GM12878 (cell line): ENCODE measurements around the gene YIPF6. TPM values are rescaled to one million over a fixed set of nuclear protein-coding genes. Genes with fewer than 3 reads are reported as not detected.

Experiments used
- ATAC-seq: fragments of 200-7000 bp; cut with Tn5 transposase; 3 replicates; pipeline ENCODE4 v1.9.1; 2020; ENCODE audit warnings: mild to moderate bottlenecking, moderate library complexity
- BruUV-seq: library from RNA; stranded (reverse); fragments of 400-500 nt; replicated peaks from 2 replicates; lab custom pipeline; 2021; lab: Mats Ljungman, UMichigan
- CTCF ChIA-PET: fragments of 300-600 bp; sonication (Branson Sonifier 250); formaldehyde crosslinking; extraction: SDS; loops from one replicate; lab custom pipeline; 2021; ENCODE audit warnings: inconsistent platforms; lab: Yijun Ruan, JAX
- POLR2A ChIA-PET: fragments of 350-600 bp; formaldehyde crosslinking; extraction: SDS; loops from one replicate; lab custom pipeline; 2021; ENCODE audit warnings: inconsistent platforms; lab: Charles Lee
- RAD21 ChIA-PET: fragments of 300-600 bp; sonication (Branson Sonifier 250); formaldehyde crosslinking; loops from one replicate; lab custom pipeline; 2023; ENCODE audit warnings: antibody characterized with exemption; ENCODE audit not compliant: unreplicated experiment; lab: Charles Lee
- SMC1A ChIA-PET: fragments of 300-600 bp; sonication (Branson Sonifier 250); formaldehyde crosslinking; loops from one replicate; lab custom pipeline; 2023; ENCODE audit not compliant: unreplicated experiment, uncharacterized antibody; lab: Charles Lee
- DNase-seq: peaks from one replicate; pipeline ENCODE4 v3.0.0-alpha.2; 2011; ENCODE audit warnings: low read depth, low spot score
- FAIRE-seq: peaks from 3 replicates; lab custom pipeline; 2011; peaks lifted over from hg19 to GRCh38; lab: Jason Lieb, UNC
- H2AFZ ChIP-seq: 2 replicates; pipeline ENCODE4 v1.6.0; 2011; ENCODE audit warnings: low read depth, low read length, control low read depth; ENCODE audit not compliant: control insufficient read depth
- H3K27ac ChIP-seq: 2 replicates; pipeline ENCODE4 v1.5.1; 2011; ENCODE audit warnings: control low read depth; ENCODE audit not compliant: control insufficient read depth, insufficient read depth
- H3K27me3 ChIP-seq, 2 experiments: replicated peaks in 1 of 2; 2 replicates each; pipeline versions ENCODE4 v1.6.0 to v1.6.1; 2011; ENCODE audit warnings: low read length in 1 of 2; ENCODE audit not compliant: control insufficient read depth in 2 of 2, insufficient read depth in 2 of 2
- H3K36me3 ChIP-seq, 2 experiments: 2 replicates each; pipeline ENCODE4 v1.5.1; 2011; ENCODE audit warnings: low read length in 1 of 2; ENCODE audit not compliant: control insufficient read depth in 2 of 2, insufficient read depth in 2 of 2
- H3K4me1 ChIP-seq: 2 replicates; pipeline ENCODE4 v1.6.1; 2011; ENCODE audit warnings: mild to moderate bottlenecking, low read length, moderate library complexity, mixed read lengths; ENCODE audit not compliant: control insufficient read depth, insufficient read depth
- H3K4me2 ChIP-seq: 2 replicates; pipeline ENCODE4 v1.6.0; 2011; ENCODE audit warnings: control low read depth; ENCODE audit not compliant: control insufficient read depth, insufficient read depth
- H3K4me3 ChIP-seq: fragments of 200-600 bp; sonication (generic); 2 replicates; pipeline ENCODE4 v1.5.1; 2016
- H3K79me2 ChIP-seq: 2 replicates; pipeline ENCODE4 v1.6.0; 2011; ENCODE audit warnings: low read length; ENCODE audit not compliant: control insufficient read depth, insufficient read depth
- H3K9ac ChIP-seq: 2 replicates; pipeline ENCODE4 v1.8.0; 2011; ENCODE audit warnings: low read length, control low read depth, mixed read lengths; ENCODE audit not compliant: control insufficient read depth, insufficient read depth
- H3K9me3 ChIP-seq: replicated peaks from 3 replicates; pipeline ENCODE4 v1.5.1; 2011; ENCODE audit warnings: mild to moderate bottlenecking, low read length; ENCODE audit not compliant: control insufficient read depth, insufficient read depth
- H4K20me1 ChIP-seq: 2 replicates; pipeline ENCODE4 v1.6.0; 2011; ENCODE audit not compliant: control insufficient read depth, insufficient read depth
- CTCF ChIP-seq, 3 experiments: IDR thresholded peaks in 2 of 3; conservative IDR thresholded peaks in 1 of 3; 2 replicates each; pipeline ENCODE4 v1.5.1; 2011; ENCODE audit warnings: low read depth in 3 of 3, low read length in 3 of 3, mild to moderate bottlenecking in 3 of 3, control low read depth in 2 of 3, moderate library complexity in 2 of 3, inconsistent platforms in 1 of 3, mixed read lengths in 1 of 3; ENCODE audit not compliant: control insufficient read depth in 2 of 3, insufficient read depth in 1 of 3; ENCODE audit errors: extremely low read depth in 1 of 3
- FOXK2 ChIP-seq: fragments of 450-650 bp; IDR thresholded peaks from 2 replicates; pipeline ENCODE4 v1.6.1; 2017; ENCODE audit warnings: mild to moderate bottlenecking, moderate library complexity
- FOXM1 ChIP-seq: IDR thresholded peaks from 2 replicates; pipeline ENCODE4 v1.6.1; 2012; ENCODE audit warnings: low read depth, mild to moderate bottlenecking, inconsistent platforms, low read length, moderate library complexity
- KDM1A ChIP-seq: fragments of 200-600 bp; sonication (generic); IDR thresholded peaks from 2 replicates; pipeline ENCODE4 v1.6.1; 2016; ENCODE audit warnings: borderline replicate concordance
- MTA3 ChIP-seq: IDR thresholded peaks from 2 replicates; pipeline ENCODE4 v1.6.1; 2012; ENCODE audit warnings: low read length, inconsistent platforms, borderline replicate concordance
- NFXL1 ChIP-seq: fragments of 450-650 bp; IDR thresholded peaks from 2 replicates; pipeline ENCODE4 v1.6.1; 2017; ENCODE audit warnings: antibody characterized with exemption, mild to moderate bottlenecking, borderline replicate concordance
- NFYB ChIP-seq: IDR thresholded peaks from 2 replicates; pipeline ENCODE4 v1.6.1; 2011; ENCODE audit warnings: low read depth, mild to moderate bottlenecking, low read length, improper control_type of control experiment, moderate library complexity; ENCODE audit not compliant: insufficient read depth
- POLR2AphosphoS2 ChIP-seq: IDR thresholded peaks from 2 replicates; pipeline ENCODE4 v1.6.1; 2011; ENCODE audit warnings: low read depth, mild to moderate bottlenecking, low read length, improper control_type of control experiment, moderate library complexity
- RCOR1 ChIP-seq: conservative IDR thresholded peaks from 2 replicates; pipeline ENCODE4 v1.6.1; 2012; ENCODE audit warnings: low read depth, low read length, improper control_type of control experiment
- SIN3A ChIP-seq: IDR thresholded peaks from 2 replicates; pipeline ENCODE4 v1.6.1; 2012; ENCODE audit warnings: low read depth, low read length, improper control_type of control experiment
- SP1 ChIP-seq: IDR thresholded peaks from one replicate; pipeline ENCODE4 v1.6.1; 2011; ENCODE audit warnings: low read depth, low read length
- STAT1 ChIP-seq: fragments of 450-650 bp; conservative IDR thresholded peaks from 2 replicates; pipeline ENCODE4 v1.6.1; 2014; ENCODE audit warnings: antibody characterized with exemption, mild to moderate bottlenecking
- TBL1XR1 ChIP-seq: IDR thresholded peaks from 2 replicates; pipeline ENCODE4 v1.6.1; 2012; ENCODE audit warnings: low read depth, low read length, improper control_type of control experiment
- TCF3 ChIP-seq: IDR thresholded peaks from 2 replicates; pipeline ENCODE4 v1.6.1; 2012; ENCODE audit warnings: low read depth, mild to moderate bottlenecking, low read length, borderline replicate concordance; ENCODE audit not compliant: insufficient read depth
- WRNIP1 ChIP-seq: IDR thresholded peaks from 2 replicates; pipeline ENCODE4 v1.6.1; 2011; ENCODE audit warnings: low read depth, low read length, improper control_type of control experiment, borderline replicate concordance
- YY1 ChIP-seq: IDR thresholded peaks from 2 replicates; pipeline ENCODE4 v1.6.1; 2011; ENCODE audit warnings: low read depth, mild to moderate bottlenecking, low read length
- ZNF274 ChIP-seq: IDR thresholded peaks from one replicate; pipeline ENCODE4 v1.8.0; 2011; ENCODE audit not compliant: insufficient read length, insufficient read depth
- ZNF687 ChIP-seq: fragments of 450-650 bp; IDR thresholded peaks from 2 replicates; pipeline ENCODE4 v1.6.1; 2017; ENCODE audit warnings: mild to moderate bottlenecking, moderate library complexity
- WGBS: methylation state at CpG from one replicate; pipeline ENCODE4 v1.1.6; 2016; ENCODE audit warnings: low lambda C conversion rate; ENCODE audit not compliant: insufficient replicate concordance, insufficient coverage; ENCODE audit errors: missing lambda C conversion rate; 5-methylcytosine and 5-hydroxymethylcytosine counted together
- in situ Hi-C: fragments of 300-500 bp; cut with MboI; formaldehyde crosslinking; loops from 9 replicates; pipeline ENCODE4 v1.14.3; 2018; ENCODE audit warnings: mixed read lengths
- intact Hi-C: fragments of 100-400 bp; cut with micrococcal nuclease; formaldehyde crosslinking; loops from one replicate; pipeline ENCODE4 v1.14.2; 2022; ENCODE audit not compliant: unreplicated experiment
- polyA plus RNA-seq, 11 experiments: library from polyadenylated mRNA; depleted of rRNA in 4 of 11; unstranded in 6 of 11; stranded (reverse) in 5 of 11; fragments of >200 nt; fragmentation: Nextera tagmentation in 4 of 11; fragmentation: Illumina TruSeq in 1 of 11; extraction: Ambion mirVana in 4 of 11; extraction: Trizol in 1 of 11; gene quantifications; 1 replicate in 1 of 11; 2 replicates in 10 of 11; pipeline versions ENCODE4 v1.2.1 to v1.2.3, GENCODE V29; 2011 to 2016; ENCODE audit warnings: inconsistent platforms in 2 of 11, missing spikeins in 2 of 11, low read depth in 1 of 11
- total RNA-seq, 4 experiments: library from RNA; depleted of rRNA in 3 of 4; stranded (reverse); fragments of >200 nt in 3 of 4; fragmentation: Illumina TruSeq in 1 of 4; extraction: Trizol in 1 of 4; gene quantifications; 2 replicates each; pipeline versions ENCODE4 v1.2.1 to v1.2.3, GENCODE V29; 2013 to 2021
- TF ChIP-seq, protein P1 (sequence below): IDR thresholded peaks from 2 replicates; pipeline ENCODE4 v1.6.1; 2012; ENCODE audit warnings: low read depth, low read length, improper control_type of control experiment

Gene YIPF6
- total and polyA plus RNA-seq, 10 of the 15 experiments (the other 5 are each of a cell fraction or from before 2014, with no cell fraction given) = 5.9 to 23.1 (median 12.2) TPM

GRCh38 chrX:68462653-68463052 is 36.2 kb upstream of the YIPF6 start:
- no peaks in the 10 kb centered on the region for H3K36me3 ChIP-seq
- H3K4me3 ChIP-seq = no peak overlapping the region
- no peaks in the 10 kb centered on the region for H3K27me3 ChIP-seq
- peak; percentile 91 for FAIRE-seq
- H3K9me3 ChIP-seq = no peaks in the 10 kb centered on the region
- no TSS peak for BruUV-seq
- H3K79me2 ChIP-seq = no peaks in the 10 kb centered on the region
- H4K20me1 ChIP-seq = no peaks in the 10 kb centered on the region
- ChIA-PET POLR2A (no interaction called here), CTCF (interaction anchor here (1.4 kb wide), 1 partner anchor 266 kb away, joined by 4 read pairs; no protein-coding TSS in a partner anchor), SMC1A (interaction anchor here (1.0 kb wide), 1 partner anchor 266 kb away, joined by 3 read pairs; no protein-coding TSS in a partner anchor), RAD21 (no interaction called here)
- in situ Hi-C loops = loop anchor here (10.0 kb wide), 1 partner anchor 268 kb away; no protein-coding TSS in a partner anchor
- no peak overlapping the region for H2AFZ ChIP-seq
- intact Hi-C loops = loop anchor here (1.0 to 10.0 kb wide), 2 partner anchors 265 to 1858 kb away; no protein-coding TSS in a partner anchor
- 21% methylated on average over 8 of the region's 8 CpGs for WGBS
- H3K27ac ChIP-seq = no peak overlapping the region
- no peak overlapping the region for H3K9ac ChIP-seq
- ATAC-seq = peak; percentile 72
- DNase-seq = no peak
- H3K4me1 ChIP-seq = no peaks in the 10 kb centered on the region
- H3K4me2 ChIP-seq = no peak overlapping the region
- TF ChIP-seq NFXL1 (no peak), MTA3 (no peak), KDM1A (no peak), YY1 (peak; percentile 88), RCOR1 (no peak), ZNF274 (no peak), STAT1 (no peak), SIN3A (no peak), ZNF687 (no peak), FOXK2 (no peak), TBL1XR1 (no peak), TCF3 (no peak), FOXM1 (no peak), NFYB (no peak), WRNIP1 (no peak), CTCF (IDR thresholded peaks at IDR 0.05 in 2 of 3, conservative IDR thresholded peaks at IDR 0.05 in 1 of 3; ENCODE audit: control insufficient read depth in 2 of 3, extremely low read depth in 1 of 3, insufficient read depth in 1 of 3, low read depth in 3 of 3, low read length in 3 of 3) (peak; percentile 19 to 62 (median 34); a peak in 4 of 6 replicates), SP1 (no peak), POLR2AphosphoS2 (no peak)
- TF ChIP-seq, protein P1, sequence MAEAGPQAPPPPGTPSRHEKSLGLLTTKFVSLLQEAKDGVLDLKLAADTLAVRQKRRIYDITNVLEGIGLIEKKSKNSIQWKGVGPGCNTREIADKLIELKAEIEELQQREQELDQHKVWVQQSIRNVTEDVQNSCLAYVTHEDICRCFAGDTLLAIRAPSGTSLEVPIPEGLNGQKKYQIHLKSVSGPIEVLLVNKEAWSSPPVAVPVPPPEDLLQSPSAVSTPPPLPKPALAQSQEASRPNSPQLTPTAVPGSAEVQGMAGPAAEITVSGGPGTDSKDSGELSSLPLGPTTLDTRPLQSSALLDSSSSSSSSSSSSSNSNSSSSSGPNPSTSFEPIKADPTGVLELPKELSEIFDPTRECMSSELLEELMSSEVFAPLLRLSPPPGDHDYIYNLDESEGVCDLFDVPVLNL = no peak
